Upper lobe of right lung (tissue), 1 donor: ENCODE data around the gene EML4. TPM values are rescaled to one million over a fixed set of nuclear protein-coding genes. Genes with fewer than 3 reads are reported as not detected.
"Not testable (repeated sequence)": the region's sequence is repeated elsewhere in the genome, so short reads cannot be mapped to it uniquely, and the experiment has no call there.

Experiments used
- ATAC-seq: fragments of 200-7000 bp; cut with Tn5 transposase; one replicate; pipeline ENCODE4 v1.9.1; 2020; ENCODE audit warnings: mild to moderate bottlenecking, moderate library complexity
- DNase-seq: peaks from one replicate; pipeline ENCODE4 v3.0.0-alpha.2; 2020
- H3K27ac ChIP-seq: fragments of 200-600 bp; one replicate; pipeline ENCODE4 v1.8.0; 2022
- H3K27me3 ChIP-seq: fragments of 200-600 bp; one replicate; pipeline ENCODE4 v1.8.0; 2022; ENCODE audit warnings: mild to moderate bottlenecking
- H3K36me3 ChIP-seq: fragments of 200-600 bp; one replicate; pipeline ENCODE4 v1.8.0; 2022
- H3K4me1 ChIP-seq: fragments of 200-600 bp; one replicate; pipeline ENCODE4 v1.8.0; 2022
- H3K4me3 ChIP-seq: fragments of 200-600 bp; one replicate; pipeline ENCODE4 v1.8.0; 2022; ENCODE audit warnings: mild to moderate bottlenecking
- H3K9me3 ChIP-seq: fragments of 200-600 bp; one replicate; pipeline ENCODE4 v1.8.0; 2022
- intact Hi-C: fragments of 100-400 bp; cut with DNase I; formaldehyde crosslinking; loops from one replicate; pipeline ENCODE4 v1.11.0; 2022
- total RNA-seq: library from RNA; stranded (reverse); fragmentation: NEBNext Ultra II Directional; extraction: Animal tissue kit (Norgen Biotek cat#: 25700); gene quantifications from one replicate; pipeline ENCODE4 v1.2.1, GENCODE V29; 2021
- TF ChIP-seq, protein P1 (sequence below): fragments of 200-600 bp; IDR thresholded peaks from one replicate; pipeline ENCODE4 v1.8.0; 2022; ENCODE audit warnings: antibody characterized with exemption
- donor health status: DM: no; HTN: yes; CAD: no; lungs with severe emphysema.

Gene EML4
- total RNA-seq, 1 donor from 2014 or later = 83.0 TPM

DNA sequence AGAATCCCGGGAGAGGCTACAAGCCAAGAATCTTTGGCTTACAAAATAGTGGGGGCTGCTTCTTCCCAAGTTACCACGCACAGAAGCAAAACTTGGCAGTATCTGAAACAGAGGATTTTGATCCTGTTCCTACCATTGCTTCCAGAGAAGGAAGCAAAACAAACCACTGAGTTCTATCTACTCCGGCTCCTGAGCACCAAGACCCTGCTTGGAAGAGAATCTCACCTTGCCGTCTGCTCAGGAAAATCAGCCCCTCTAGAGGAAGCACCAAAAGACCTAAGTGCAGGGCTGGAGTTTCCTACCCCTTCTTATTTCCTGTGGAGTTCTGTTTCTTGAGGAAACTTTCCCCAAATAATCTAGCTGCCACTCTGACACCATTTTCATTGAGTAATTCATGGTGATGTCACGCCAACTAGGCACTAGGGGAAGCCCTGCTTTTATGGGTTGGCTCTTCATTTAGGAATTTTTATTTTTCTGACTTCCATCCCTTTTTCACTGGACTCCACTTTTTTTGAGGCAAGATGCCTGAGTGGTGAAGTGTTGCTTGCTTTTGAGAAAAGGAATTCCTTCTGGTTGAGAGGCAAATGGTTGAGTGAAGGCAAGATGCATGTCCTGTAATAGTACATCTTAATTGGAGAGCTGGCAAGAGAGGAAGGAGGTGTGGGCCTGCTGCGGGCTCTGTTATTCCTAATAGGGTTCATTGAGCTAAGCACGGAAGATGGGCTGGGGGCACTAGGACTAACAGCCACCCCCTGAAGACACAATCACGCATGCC, 36.8 kb upstream of the EML4 start:
- Histone ChIP-seq H3K9me3 (no peaks in the 10 kb centered on the region), H3K27me3 (no peaks in the 10 kb centered on the region), H3K36me3 (no peaks in the 10 kb centered on the region), H3K4me1 (peaks cover 57% of the 10 kb centered on the region), H3K4me3 (peak overlapping the region; percentile 28), H3K27ac (peak overlapping the region; percentile 80)
- TF ChIP-seq, protein P1, sequence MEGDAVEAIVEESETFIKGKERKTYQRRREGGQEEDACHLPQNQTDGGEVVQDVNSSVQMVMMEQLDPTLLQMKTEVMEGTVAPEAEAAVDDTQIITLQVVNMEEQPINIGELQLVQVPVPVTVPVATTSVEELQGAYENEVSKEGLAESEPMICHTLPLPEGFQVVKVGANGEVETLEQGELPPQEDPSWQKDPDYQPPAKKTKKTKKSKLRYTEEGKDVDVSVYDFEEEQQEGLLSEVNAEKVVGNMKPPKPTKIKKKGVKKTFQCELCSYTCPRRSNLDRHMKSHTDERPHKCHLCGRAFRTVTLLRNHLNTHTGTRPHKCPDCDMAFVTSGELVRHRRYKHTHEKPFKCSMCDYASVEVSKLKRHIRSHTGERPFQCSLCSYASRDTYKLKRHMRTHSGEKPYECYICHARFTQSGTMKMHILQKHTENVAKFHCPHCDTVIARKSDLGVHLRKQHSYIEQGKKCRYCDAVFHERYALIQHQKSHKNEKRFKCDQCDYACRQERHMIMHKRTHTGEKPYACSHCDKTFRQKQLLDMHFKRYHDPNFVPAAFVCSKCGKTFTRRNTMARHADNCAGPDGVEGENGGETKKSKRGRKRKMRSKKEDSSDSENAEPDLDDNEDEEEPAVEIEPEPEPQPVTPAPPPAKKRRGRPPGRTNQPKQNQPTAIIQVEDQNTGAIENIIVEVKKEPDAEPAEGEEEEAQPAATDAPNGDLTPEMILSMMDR = no peak
- intact Hi-C loops = no loop called here
- DNase-seq (no peak), ATAC-seq (peak; percentile 19)

DNA sequence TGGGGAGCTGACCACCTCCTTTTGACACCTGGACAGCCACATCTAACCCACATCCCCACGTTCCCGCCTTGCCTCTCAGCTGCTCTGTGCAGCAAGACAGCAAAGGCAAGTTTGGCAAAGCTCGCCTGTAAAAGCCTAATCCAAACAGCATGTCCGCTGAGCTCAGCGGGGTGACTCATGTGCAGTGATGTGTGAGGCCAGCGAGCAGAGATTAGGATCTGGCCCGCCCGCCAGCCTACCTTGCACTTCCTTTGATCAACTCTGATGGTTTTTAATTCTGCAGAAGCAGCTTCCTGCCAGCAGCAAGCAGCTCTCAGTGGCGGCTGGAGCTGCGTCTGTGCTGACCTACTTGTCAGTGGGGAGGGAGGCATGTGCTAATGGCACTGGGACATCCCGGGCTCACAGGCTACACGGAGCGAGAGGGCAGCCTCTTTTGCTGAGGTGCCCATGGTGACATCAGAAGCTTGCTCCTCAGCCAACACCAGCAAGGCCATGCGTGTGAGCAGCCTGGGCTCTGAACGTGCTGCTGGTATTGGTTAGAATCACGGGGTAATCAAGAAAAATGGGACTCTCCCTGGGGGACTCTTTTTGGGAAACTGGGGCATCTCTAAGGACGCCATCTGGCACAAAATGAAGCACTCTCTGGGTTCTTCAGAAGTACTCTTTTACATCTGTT, 36.0 kb upstream of the EML4 start:
- intact Hi-C loops = no loop called here
- peak overlapping the region; percentile 80 for H3K27ac ChIP-seq

DNA sequence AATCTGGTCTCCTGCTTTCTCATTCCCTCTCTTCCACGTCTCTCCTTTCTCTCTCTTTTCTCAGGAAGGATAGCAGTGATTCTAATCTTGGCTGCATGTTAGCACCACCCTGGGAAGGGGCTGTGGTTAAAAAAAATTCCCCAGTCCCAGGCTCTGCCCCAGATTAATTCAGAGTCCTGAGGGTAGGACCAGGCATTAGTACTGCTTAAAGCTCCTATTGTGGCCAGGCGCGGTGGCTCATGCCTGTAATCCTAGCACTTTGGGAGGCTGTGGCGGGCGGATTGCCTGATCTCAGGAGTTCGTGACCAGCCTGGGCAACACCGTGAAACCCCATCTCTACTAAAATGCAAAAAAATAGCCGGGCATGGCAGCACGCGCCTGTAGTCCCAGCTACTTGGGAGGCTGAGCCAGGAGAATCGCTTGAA, 35.4 kb upstream of the EML4 start:
- TF ChIP-seq, protein P1 = no peak
- Histone ChIP-seq H3K27me3 (no peaks in the 10 kb centered on the region), H3K4me3 (no peak overlapping the region), H3K36me3 (no peaks in the 10 kb centered on the region), H3K9me3 (no peaks in the 10 kb centered on the region), H3K27ac (peak overlapping the region; percentile 80), H3K4me1 (peaks cover 55% of the 10 kb centered on the region)
- DNase-seq (no peak), ATAC-seq (no peak)
- intact Hi-C loops = no loop called here

More for the DNA sequence above, 36.0 kb upstream of the EML4 start:
- Histone ChIP-seq H3K27me3 (no peaks in the 10 kb centered on the region), H3K9me3 (no peaks in the 10 kb centered on the region), H3K36me3 (no peaks in the 10 kb centered on the region), H3K4me3 (peak overlapping the region; percentile 28), H3K4me1 (peaks cover 59% of the 10 kb centered on the region)
- DNase-seq (peak; percentile 87), ATAC-seq (peak; percentile 94)
- TF ChIP-seq, protein P1 = no peak

DNA sequence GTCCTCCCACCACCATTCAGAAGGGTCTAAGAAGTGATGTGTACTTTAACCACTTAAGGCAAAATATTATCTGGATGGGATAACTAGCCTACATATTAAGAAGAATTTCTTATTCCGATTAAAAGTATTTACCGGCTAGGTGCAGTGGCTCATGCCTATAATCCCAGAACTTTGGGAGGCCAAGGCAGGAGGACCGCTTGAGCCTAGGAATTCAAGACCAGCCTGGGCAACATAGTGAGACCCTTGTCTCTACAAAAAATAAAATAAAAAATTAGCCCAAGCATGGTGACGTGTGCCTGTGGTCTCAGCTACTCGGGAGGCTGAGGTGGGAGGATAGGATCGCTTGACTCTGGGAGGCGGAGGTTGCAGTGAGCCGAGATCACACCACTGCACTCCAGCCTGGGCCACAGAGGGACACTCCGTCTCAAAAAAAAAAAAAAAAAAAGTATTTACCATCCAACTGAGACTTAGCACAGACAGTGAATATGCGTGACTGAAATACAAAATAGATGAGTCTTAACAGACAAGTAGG, 34.7 kb upstream of the EML4 start:
- intact Hi-C loops, H3K27ac ChIP-seq, H3K4me3 ChIP-seq, DNase-seq, H3K27me3 ChIP-seq, H3K9me3 ChIP-seq, ATAC-seq, H3K36me3 ChIP-seq: not testable (repeated sequence)
- peaks cover 48% of the 10 kb centered on the region for H3K4me1 ChIP-seq

DNA sequence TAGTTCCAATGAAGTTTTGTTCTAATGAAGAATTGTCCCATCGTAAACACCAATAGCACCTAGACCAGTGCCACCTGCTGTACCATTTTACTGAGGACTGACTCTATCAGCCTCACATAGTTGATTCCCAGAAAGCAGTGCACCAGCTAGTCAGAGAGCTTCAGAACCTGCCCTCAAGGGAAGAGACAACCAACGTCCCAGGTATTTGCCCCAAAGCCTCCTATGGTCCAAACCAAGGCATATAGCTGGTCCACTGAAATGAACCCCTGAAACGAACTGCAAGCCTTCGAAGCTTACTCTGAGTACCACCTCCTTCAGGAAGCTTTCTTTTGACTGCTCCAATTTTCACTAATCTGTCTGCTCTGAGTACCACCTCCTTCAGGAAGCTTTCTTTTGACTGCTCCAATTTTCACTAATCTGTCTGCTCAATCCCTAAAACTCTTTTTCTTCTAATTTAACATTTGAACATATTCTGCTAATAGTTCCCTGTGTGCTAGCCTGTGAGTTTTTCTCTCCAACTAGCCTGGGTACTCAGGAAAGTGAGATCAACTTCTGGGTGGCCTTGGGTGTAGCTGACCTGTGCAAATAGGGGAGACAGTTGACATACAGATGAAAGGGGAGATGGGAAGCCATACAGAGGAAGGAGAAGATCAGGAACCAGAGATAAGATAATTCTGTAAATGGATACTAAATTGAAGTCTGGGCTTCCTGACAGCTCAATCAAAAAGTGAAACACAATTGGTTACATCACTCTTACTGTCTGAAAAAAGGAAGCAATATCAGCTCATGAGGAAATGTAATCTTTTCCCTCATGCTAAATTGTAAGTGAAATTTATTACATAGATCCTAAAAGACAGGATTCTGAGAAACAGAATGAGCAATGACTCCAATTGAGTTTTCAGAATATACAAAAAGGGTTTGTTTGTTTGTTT, 33.5 kb upstream of the EML4 start:
- TF ChIP-seq, protein P1 = no peak
- intact Hi-C loops = no loop called here
- Histone ChIP-seq H3K36me3 (no peaks in the 10 kb centered on the region), H3K27ac (no peak overlapping the region), H3K4me3 (no peak overlapping the region), H3K9me3 (no peaks in the 10 kb centered on the region), H3K27me3 (no peaks in the 10 kb centered on the region), H3K4me1 (peaks cover 50% of the 10 kb centered on the region)
- ATAC-seq (no peak), DNase-seq (no peak)
